Adrenal gland (tissue), 5 donors: ENCODE data around the gene NUP93.

ENCODE experiments used
- CTCF ChIP-seq, 6 experiments: fragments of 450-650 bp in 4 of 6; fragments of 200-600 bp in 2 of 6; sonication (generic) in 1 of 6; IDR thresholded peaks; 1 replicate in 5 of 6; 2 replicates in 1 of 6; pipeline versions ENCODE4 v1.5.1 to v1.8.0; 2016 to 2021; ENCODE audit warnings: antibody characterized with exemption in 6 of 6, mild to moderate bottlenecking in 2 of 6, moderate library complexity in 1 of 6
- POLR2A ChIP-seq, 2 donors: fragments of 450-650 bp; IDR thresholded peaks; one replicate each; pipeline ENCODE4 v1.6.1; 2017; ENCODE audit warnings: antibody characterized with exemption in 2 of 2, mild to moderate bottlenecking in 2 of 2, moderate library complexity in 1 of 2
- donor health status: DM: no; HTN: no; CAD: no.

- TF ChIP-seq CTCF (IDR thresholded peaks at IDR 0.05), result no peak
- no peak for TF ChIP-seq POLR2A (IDR thresholded peaks at IDR 0.05)
These were observed 43.2 kb upstream of the NUP93 start for GRCh38 chr16:56686758-56687157.
